ENCODE data around the gene ZDHHC18. TPM values are rescaled to one million over a fixed set of nuclear protein-coding genes. Genes with fewer than 3 reads are reported as not detected.
A peak's percentile ranks its signal among the peaks of the same experiment; 100 is the strongest.
"Not testable (repeated sequence)": the region's sequence is repeated elsewhere in the genome, so short reads cannot be mapped to it uniquely, and the experiment has no call there.

ZDHHC18 gene
- total RNA-seq, 1 experiment from 2014 or later = 50.0 TPM

DNA sequence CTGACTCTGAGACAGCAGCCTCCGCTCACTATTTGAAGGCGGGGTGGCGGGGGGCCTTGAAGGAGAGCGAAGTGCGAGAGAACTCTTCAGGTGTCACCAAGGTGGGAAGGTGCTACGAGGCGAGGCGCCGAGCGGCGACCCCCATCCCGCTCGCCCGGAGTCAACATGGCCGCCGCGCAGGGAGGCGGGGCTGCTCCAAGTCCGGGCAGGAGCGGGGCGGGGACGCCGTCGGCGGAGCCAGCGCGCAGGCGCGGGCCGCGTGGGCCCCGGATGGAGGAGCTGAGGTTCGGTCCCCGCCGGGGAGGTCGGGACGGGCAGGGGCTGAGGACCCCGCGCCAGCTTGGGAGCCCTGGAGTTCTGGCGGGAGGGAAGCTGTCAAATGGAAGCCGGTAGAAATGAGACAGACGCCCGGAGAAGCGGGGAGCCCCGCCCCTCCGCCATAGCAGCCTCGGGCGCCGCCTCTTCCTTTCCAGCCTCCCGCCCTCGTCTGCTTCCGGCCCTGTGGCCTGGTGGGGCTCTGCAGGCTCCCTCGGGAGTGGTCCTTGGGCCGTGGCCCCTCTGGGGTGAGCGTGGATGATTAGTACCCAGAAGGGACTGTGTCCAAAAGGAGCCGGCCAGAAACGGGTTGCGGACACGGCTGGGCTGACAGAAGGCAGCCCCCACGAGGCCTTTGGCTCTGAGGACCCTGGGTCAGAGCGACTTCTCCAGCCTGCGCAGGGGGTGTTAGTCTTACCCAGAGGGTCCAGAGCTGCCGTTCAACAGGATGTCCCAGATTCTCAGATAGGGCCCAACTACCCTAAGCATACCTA is 38.6 kb upstream of the ZDHHC18 start, which contains the start of gene PIGV:
TSS of gene PIGV (plus strand) at position 245 of the 809 bp plus-strand sequence. CDS start 2,866 bp downstream, outside the sequence.
- Histone ChIP-seq H3K36me3 (replicated peaks; ENCODE audit: control insufficient read depth, insufficient read depth, low read length) (peaks cover 2% of the 10 kb centered on the region), H3K4me3 (ENCODE audit: insufficient read depth, low read depth, low read length) (peak within 1 kb of the TSS; percentile 81)

DNA sequence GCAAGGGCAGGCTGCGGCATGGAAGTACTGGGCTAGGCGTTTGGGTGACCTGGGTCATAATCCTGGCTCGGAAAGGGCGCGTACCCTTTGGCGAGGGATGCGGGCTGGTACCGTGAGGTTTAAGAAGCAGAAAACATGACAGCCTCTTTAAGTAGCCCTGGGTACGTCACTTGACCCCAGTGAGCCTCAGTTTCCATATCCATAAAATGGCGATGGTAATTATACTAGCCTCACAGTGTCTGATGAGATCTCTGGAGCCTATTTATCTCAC is 38.0 kb upstream of the ZDHHC18 start:
- H3K4me3 ChIP-seq (ENCODE audit: insufficient read depth, low read depth, low read length) = peak overlapping the region; percentile 81
- no peak for DNase-seq
- no peaks in the 10 kb centered on the region for H3K27me3 ChIP-seq (ENCODE audit: control insufficient read depth, insufficient read depth, low read length)
- peaks cover 2% of the 10 kb centered on the region for H3K36me3 ChIP-seq (replicated peaks; ENCODE audit: control insufficient read depth, insufficient read depth, low read length)

More for the DNA sequence above, 38.6 kb upstream of the ZDHHC18 start, which contains the start of gene PIGV:
- H3K27me3 ChIP-seq (ENCODE audit: control insufficient read depth, insufficient read depth, low read length) = no peaks in the 10 kb centered on the region
- peak; percentile 99 for DNase-seq

DNA sequence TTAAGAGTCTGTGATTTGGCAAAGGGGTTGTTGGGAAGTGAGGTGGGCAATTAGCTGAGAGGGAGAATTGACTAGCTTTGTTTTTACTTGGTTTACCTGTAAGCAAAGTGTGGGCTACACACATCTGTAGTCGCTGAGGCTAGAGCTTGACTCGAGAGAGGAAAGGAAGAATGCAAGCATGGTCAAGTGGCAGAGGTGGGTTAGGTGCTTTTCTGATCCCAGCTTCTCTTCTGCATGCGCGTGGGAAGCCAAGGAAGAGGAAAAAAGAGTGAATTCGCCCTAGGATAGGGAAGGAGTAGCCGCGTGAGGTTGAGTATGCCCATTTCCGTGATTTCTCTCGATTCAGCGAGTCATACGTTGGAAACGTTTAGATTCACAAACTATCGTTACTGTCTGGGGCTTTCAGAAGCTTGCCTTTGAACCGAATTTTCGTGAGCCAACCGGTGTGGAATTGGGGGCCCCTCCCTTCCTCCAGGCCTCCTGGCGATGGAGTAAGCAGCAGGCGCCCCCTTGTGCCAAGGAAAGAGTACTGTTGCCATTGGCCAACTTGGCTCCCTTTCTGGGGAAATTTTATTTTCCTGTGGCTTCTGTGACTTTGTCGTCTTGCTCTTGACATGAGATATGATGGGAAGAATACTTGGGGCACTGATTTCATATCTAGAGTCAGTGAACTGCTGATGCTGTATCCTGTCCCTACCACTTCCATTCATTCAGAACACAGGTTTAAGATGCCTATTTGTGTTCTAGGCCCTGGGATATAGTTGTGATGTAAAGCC is 37.5 kb upstream of the ZDHHC18 start:
- DNase-seq = peak; percentile 92
- peaks cover 2% of the 10 kb centered on the region for H3K36me3 ChIP-seq (replicated peaks; ENCODE audit: control insufficient read depth, insufficient read depth, low read length)
- H3K27me3 ChIP-seq (ENCODE audit: control insufficient read depth, insufficient read depth, low read length) = no peaks in the 10 kb centered on the region
- peak overlapping the region; percentile 81 for H3K4me3 ChIP-seq (ENCODE audit: insufficient read depth, low read depth, low read length)

DNA sequence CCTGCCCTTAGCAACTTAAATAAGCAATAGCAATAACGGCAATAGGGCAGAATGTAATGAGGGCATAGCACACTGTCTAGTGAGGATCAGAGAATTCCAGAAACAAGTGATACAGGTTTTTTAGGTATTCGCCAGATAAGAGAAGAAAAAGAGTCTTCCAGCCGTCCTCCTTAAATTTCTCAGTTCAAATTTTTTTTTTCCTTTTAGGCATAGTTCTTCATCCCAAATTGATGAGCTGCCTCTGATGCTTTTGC is 36.9 kb upstream of the ZDHHC18 start:
- H3K27me3 ChIP-seq (ENCODE audit: control insufficient read depth, insufficient read depth, low read length) = no peaks in the 10 kb centered on the region
- H3K4me3 ChIP-seq (ENCODE audit: insufficient read depth, low read depth, low read length) = no peak overlapping the region
- H3K36me3 ChIP-seq (replicated peaks; ENCODE audit: control insufficient read depth, insufficient read depth, low read length) = peaks cover 5% of the 10 kb centered on the region
- DNase-seq = no peak

DNA sequence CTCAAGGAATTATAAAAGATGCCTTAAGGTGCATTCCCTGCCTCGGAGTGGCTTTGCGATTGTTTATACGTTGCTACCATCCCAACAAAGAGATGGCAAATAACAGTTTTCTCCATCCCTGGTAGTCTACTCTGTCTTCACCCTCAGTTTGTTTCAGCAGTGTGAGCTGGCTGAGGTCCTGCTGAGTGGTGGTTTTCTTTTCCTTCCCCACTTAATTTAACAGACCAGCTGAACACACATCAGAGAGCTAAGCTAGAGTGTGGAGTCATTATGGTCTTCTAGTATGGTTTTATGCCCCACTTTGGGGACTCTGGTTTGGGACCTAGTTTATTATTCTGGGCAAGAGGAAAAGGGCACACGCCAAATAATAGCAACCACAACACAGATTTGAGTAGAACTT is 36.6 kb upstream of the ZDHHC18 start:
- H3K36me3 ChIP-seq (replicated peaks; ENCODE audit: control insufficient read depth, insufficient read depth, low read length) = peaks cover 5% of the 10 kb centered on the region
- no peaks in the 10 kb centered on the region for H3K27me3 ChIP-seq (ENCODE audit: control insufficient read depth, insufficient read depth, low read length)
- no peak for DNase-seq
- H3K4me3 ChIP-seq (ENCODE audit: insufficient read depth, low read depth, low read length) = no peak overlapping the region

DNA sequence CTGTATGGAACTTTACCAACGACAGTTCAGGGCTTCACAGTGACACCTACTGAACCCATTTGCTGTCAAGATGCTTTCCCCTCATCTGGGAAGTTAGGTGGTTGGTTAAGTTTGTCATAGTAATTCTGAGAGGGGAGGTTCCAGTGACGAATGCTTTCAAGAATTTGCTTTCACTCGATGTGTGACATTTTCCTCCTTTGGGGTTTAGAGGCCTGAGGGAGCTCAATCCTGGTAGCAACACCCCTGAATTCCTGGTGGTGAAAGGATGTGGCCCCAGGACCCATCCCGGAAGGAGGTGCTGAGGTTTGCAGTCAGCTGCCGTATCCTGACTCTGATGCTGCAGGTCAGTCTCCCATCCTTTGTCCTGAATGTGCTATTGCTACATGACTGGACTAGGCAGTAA is 35.9 kb upstream of the ZDHHC18 start:
- DNase-seq = no peak
- Histone ChIP-seq H3K4me3 (ENCODE audit: insufficient read depth, low read depth, low read length) (no peak overlapping the region), H3K27me3 (ENCODE audit: control insufficient read depth, insufficient read depth, low read length) (no peaks in the 10 kb centered on the region), H3K36me3 (replicated peaks; ENCODE audit: control insufficient read depth, insufficient read depth, low read length) (peaks cover 5% of the 10 kb centered on the region)

DNA sequence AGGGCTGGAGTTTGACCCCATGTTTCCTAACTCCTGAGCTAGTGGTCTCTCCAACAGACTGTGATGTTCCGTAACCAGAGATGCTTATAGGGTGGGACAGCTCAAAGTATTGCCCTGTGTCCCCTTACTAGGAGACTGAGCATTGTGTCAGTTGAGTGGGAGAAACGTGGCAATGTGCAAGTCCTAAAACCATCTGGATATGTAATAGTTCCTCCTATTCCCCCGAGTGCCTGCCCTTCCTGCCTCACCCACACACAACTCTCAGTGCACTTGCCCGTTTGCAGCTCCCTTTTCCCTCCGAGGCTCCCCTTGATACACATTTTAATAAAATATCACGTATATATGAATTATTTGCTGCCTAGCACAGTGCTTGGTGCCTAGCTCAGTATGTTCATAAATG is 35.3 kb upstream of the ZDHHC18 start:
- no peaks in the 10 kb centered on the region for H3K27me3 ChIP-seq (ENCODE audit: control insufficient read depth, insufficient read depth, low read length)
- H3K36me3 ChIP-seq (replicated peaks; ENCODE audit: control insufficient read depth, insufficient read depth, low read length) = peaks cover 5% of the 10 kb centered on the region
- H3K4me3 ChIP-seq (ENCODE audit: insufficient read depth, low read depth, low read length) = no peak overlapping the region
- no peak for DNase-seq

DNA sequence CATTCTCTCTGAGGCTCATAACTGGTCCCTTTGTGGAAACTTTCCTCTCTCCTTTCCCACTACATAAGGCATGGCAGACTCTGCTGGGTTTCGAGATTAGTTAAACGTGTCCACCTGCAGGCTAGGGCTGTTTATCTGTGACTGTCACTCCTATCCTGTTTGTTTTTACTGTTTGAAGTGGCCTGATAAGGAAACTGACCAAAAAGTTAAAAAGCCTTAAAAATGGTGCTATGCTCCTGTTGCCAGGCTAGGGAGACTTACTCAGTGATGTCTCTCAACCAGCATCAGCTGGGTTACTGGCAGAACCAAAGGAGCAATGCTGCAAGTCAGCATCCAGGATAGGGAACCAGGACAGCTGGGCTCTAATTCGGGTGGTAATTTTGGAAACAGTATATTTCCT is 34.9 kb upstream of the ZDHHC18 start:
- H3K4me3 ChIP-seq (ENCODE audit: insufficient read depth, low read depth, low read length) = no peak overlapping the region

DNA sequence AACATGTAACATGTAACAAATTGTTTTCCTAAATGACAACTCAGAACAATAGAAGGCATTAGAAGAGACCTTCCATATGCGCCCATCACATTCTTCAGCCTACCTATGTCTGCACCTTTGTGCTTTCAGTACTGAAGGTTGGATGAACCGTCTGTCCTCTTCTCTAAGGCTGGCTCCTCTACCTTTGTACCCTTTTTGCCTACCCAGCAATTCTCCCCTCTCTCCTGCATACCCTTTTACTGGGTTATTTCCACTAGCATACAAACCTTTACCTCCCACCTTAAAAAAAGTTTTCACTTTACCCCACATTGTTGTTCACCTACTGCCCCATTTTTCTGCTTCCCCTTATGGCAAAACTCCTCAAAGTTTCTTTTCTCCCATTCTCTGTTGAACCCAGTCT is 33.6 kb upstream of the ZDHHC18 start:
- H3K36me3 ChIP-seq (replicated peaks; ENCODE audit: control insufficient read depth, insufficient read depth, low read length) = peaks cover 5% of the 10 kb centered on the region
- DNase-seq = no peak
- no peaks in the 10 kb centered on the region for H3K27me3 ChIP-seq (ENCODE audit: control insufficient read depth, insufficient read depth, low read length)
- no peak overlapping the region for H3K4me3 ChIP-seq (ENCODE audit: insufficient read depth, low read depth, low read length)

More for the DNA sequence above, 34.9 kb upstream of the ZDHHC18 start:
- no peaks in the 10 kb centered on the region for H3K27me3 ChIP-seq (ENCODE audit: control insufficient read depth, insufficient read depth, low read length)
- peaks cover 5% of the 10 kb centered on the region for H3K36me3 ChIP-seq (replicated peaks; ENCODE audit: control insufficient read depth, insufficient read depth, low read length)
- DNase-seq = no peak

DNA sequence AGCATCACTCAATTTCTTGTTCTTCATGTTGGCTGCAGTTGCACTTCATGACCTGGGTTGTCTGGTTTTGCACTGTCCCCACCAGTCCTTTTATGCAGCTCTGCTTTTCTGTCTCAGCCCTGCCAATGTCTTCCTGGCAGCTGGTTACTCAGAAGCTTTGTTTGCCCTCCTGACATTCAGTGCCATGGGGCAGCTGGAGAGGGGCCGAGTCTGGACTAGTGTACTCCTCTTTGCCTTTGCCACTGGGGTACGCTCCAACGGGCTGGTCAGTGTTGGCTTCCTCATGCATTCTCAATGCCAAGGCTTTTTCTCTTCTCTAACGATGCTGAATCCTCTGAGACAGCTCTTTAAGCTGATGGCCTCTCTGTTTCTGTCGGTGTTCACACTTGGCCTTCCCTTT is 32.1 kb upstream of the ZDHHC18 start:
- DNase-seq = no peak
- no peaks in the 10 kb centered on the region for H3K27me3 ChIP-seq (ENCODE audit: control insufficient read depth, insufficient read depth, low read length)
- no peak overlapping the region for H3K4me3 ChIP-seq (ENCODE audit: insufficient read depth, low read depth, low read length)
- peaks cover 5% of the 10 kb centered on the region for H3K36me3 ChIP-seq (replicated peaks; ENCODE audit: control insufficient read depth, insufficient read depth, low read length)

DNA sequence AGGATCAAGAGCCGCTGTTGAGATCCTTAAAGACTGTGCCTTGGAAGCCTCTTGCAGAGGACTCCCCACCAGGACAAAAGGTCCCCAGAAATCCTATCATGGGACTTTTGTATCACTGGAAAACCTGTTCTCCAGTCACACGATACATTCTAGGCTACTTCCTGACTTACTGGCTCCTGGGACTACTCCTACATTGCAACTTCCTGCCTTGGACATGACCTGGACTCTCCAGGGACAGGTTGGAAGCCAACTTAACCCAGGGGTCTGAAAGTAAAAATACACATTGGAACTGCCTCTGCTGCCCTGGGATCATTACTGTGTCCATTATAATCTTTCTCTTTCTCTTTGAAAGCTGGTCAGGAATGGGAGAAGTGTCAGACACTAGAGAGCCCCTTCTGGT is 28.9 kb upstream of the ZDHHC18 start:
- Histone ChIP-seq H3K4me3 (ENCODE audit: insufficient read depth, low read depth, low read length) (no peak overlapping the region), H3K36me3 (replicated peaks; ENCODE audit: control insufficient read depth, insufficient read depth, low read length) (peaks cover 4% of the 10 kb centered on the region), H3K27me3 (ENCODE audit: control insufficient read depth, insufficient read depth, low read length) (no peaks in the 10 kb centered on the region)
- DNase-seq = no peak

DNA sequence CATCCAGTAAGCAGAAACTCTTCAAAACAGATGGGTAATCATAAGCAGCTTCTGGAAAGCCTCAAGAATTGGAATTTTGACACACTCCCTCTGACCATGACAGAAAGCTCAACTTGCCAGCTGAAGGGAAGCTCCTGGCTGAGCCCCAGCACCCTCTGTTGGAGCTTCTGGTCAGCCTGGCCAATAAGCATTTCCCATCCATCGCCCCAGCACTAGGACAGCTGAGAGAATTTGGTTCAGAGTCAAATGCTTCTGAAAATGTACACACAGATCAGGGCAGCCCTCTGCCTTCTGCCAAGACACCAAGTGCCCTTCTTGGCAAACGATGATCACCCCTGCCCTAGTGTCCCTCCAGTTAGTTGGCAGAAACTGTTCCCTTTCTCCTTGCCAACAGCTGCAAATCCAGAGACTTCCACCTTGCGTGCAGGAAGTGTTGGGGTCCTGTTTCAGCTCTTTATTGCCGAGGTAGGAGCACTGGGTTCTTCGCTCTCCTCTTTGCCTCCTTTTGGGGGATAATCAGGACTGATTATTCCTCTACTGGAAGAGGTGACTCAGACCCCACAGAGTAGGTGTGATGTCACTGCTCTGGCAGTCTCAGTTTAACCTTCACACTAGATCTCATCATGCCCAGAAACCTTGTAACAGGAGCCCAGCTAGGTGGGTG is 26.9 kb upstream of the ZDHHC18 start:
- Histone ChIP-seq H3K27me3 (ENCODE audit: control insufficient read depth, insufficient read depth, low read length) (no peaks in the 10 kb centered on the region), H3K36me3 (replicated peaks; ENCODE audit: control insufficient read depth, insufficient read depth, low read length) (no peaks in the 10 kb centered on the region), H3K4me3 (ENCODE audit: insufficient read depth, low read depth, low read length) (no peak overlapping the region)
- DNase-seq = no peak

DNA sequence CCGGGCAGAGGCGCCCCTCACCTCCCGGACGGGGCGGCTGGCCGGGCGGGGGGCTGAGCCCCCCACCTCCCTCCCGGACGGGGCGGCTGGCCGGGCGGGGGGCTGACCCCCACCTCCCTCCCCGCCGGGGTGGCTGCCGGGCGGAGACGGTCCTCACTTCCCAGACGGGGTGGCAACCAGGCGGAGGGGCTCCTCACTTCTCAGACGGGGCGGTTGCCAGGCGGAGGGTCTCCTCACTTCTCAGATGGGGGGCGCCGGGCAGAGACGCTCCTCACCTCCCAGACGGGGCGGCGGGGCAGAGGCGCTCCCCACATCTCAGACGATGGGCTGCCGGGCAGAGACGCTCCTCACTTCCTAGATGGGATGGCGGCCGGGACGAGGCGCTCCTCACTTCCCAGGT is 22.6 kb upstream of the ZDHHC18 start:
- not testable (repeated sequence) for H3K36me3 ChIP-seq (replicated peaks; ENCODE audit: control insufficient read depth, insufficient read depth, low read length); DNase-seq; H3K27me3 ChIP-seq (ENCODE audit: control insufficient read depth, insufficient read depth, low read length); H3K4me3 ChIP-seq (ENCODE audit: insufficient read depth, low read depth, low read length)

DNA sequence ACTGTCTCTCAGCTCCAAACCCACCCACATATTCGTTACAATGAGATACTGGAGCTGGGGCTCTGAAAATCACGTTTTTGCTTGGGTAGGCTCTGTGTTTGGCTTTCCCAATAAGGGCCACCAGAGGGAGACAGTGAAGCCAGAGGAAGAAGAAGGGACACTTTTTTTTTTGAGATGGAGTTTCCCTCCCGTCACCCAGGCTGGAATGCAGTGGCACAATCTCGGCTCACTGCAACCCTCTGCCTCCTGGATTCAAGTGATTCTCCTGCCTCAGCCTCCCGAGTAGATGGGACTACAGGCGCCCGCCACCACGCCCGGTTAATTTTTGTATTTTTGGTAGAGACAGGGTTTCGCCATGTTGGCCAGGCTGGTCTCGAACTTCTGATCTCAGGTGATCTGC is 16.4 kb upstream of the ZDHHC18 start:
- H3K4me3 ChIP-seq (ENCODE audit: insufficient read depth, low read depth, low read length); H3K36me3 ChIP-seq (replicated peaks; ENCODE audit: control insufficient read depth, insufficient read depth, low read length); H3K27me3 ChIP-seq (ENCODE audit: control insufficient read depth, insufficient read depth, low read length): not testable (repeated sequence)
- peak; percentile 85 for DNase-seq

DNA sequence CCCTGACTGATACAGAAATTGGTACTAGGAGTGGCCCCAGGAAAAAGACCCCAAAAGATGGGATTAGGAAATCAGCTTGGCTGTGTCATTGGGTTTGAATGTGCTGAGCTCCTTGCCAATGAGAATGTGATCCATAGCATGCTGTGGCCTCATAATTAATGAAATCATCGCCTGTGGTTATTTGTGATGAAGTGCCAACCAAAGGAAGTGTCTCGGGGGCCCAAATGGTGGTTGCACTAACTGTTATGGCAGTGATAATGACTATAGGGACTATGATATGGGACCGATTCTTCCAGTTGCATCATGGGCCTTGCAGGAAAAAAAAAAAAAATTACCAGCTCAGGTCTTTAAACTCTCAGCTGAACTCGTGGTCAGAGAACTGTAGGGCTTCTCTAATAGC is 15.4 kb upstream of the ZDHHC18 start:
- no peak for DNase-seq
- H3K4me3 ChIP-seq (ENCODE audit: insufficient read depth, low read depth, low read length) = no peak overlapping the region
- H3K36me3 ChIP-seq (replicated peaks; ENCODE audit: control insufficient read depth, insufficient read depth, low read length) = no peaks in the 10 kb centered on the region

More for the DNA sequence above, 15.4 kb upstream of the ZDHHC18 start:
- H3K27me3 ChIP-seq (ENCODE audit: control insufficient read depth, insufficient read depth, low read length) = no peaks in the 10 kb centered on the region
